ENCODE data around the gene IL17REL. TPM values are rescaled to one million over a fixed set of nuclear protein-coding genes. Genes with fewer than 3 reads are reported as not detected.

The IL17REL gene
- total RNA-seq, 4 donors from 2014 or later: 0.12 to 0.26 TPM; not detected in 2

GRCh38 chr22:49950396-49950994, 62.1 kb downstream of the IL17REL start:
- Histone ChIP-seq H3K9me3 (no peaks in the 10 kb centered on the region), H3K4me1 (peaks cover 0 to 3% of the 10 kb centered on the region in 2 donors), H3K4me3 (no peak overlapping the region), H3K27me3 (no peaks in the 10 kb centered on the region), H3K36me3 (no peaks in the 10 kb centered on the region), H3K27ac (no peak overlapping the region)
- intact Hi-C loops (cut with DNase I; ENCODE audit: low total_unique reads): no loop called here
- TF ChIP-seq CTCF (IDR thresholded peaks at IDR 0.05) (no peak), POLR2A (IDR thresholded peaks at IDR 0.05) (no peak)
- DNase-seq: no peak

GRCh38 chr22:49949914-49950292, 62.7 kb downstream of the IL17REL start:
- H3K9me3 ChIP-seq: no peaks in the 10 kb centered on the region
- H3K27me3 ChIP-seq: no peaks in the 10 kb centered on the region
- H3K36me3 ChIP-seq: no peaks in the 10 kb centered on the region
- H3K27ac ChIP-seq: no peak overlapping the region
- intact Hi-C loops (cut with DNase I; ENCODE audit: low total_unique reads): no loop called here
- peaks cover 0 to 3% of the 10 kb centered on the region in 2 donors for H3K4me1 ChIP-seq
- DNase-seq: no peak
- TF ChIP-seq POLR2A (IDR thresholded peaks at IDR 0.05): no peak
- no peak for TF ChIP-seq CTCF (IDR thresholded peaks at IDR 0.05)
- H3K4me3 ChIP-seq: no peak overlapping the region

GRCh38 chr22:49948958-49949913, 63.3 kb downstream of the IL17REL start:
- Histone ChIP-seq H3K9me3 (no peaks in the 10 kb centered on the region), H3K27ac (no peak overlapping the region), H3K4me1 (peaks cover 0 to 3% of the 10 kb centered on the region in 2 donors), H3K27me3 (no peaks in the 10 kb centered on the region), H3K4me3 (no peak overlapping the region), H3K36me3 (no peaks in the 10 kb centered on the region)
- DNase-seq: no peak
- no peak for TF ChIP-seq CTCF (IDR thresholded peaks at IDR 0.05)
- TF ChIP-seq POLR2A (IDR thresholded peaks at IDR 0.05): peak in 1 of 2 donors; percentile 22
- intact Hi-C loops (cut with DNase I; ENCODE audit: low total_unique reads): no loop called here

GRCh38 chr22:49948116-49948957, 64.2 kb downstream of the IL17REL start:
- no peak for TF ChIP-seq POLR2A (IDR thresholded peaks at IDR 0.05)
- TF ChIP-seq CTCF (IDR thresholded peaks at IDR 0.05): no peak

More at GRCh38 chr22:49948116-49948957, 64.2 kb downstream of the IL17REL start:
- Histone ChIP-seq H3K27me3 (no peaks in the 10 kb centered on the region), H3K9me3 (no peaks in the 10 kb centered on the region), H3K27ac (no peak overlapping the region), H3K36me3 (no peaks in the 10 kb centered on the region), H3K4me1 (peaks cover 0 to 3% of the 10 kb centered on the region in 2 donors), H3K4me3 (no peak overlapping the region)
- DNase-seq: no peak
- intact Hi-C loops (cut with DNase I; ENCODE audit: low total_unique reads): no loop called here
